22Rv1 (cell line): ENCODE results near the gene PTCD2.

Experiments
- CTCF ChIP-seq: fragments of 450-650 bp; IDR thresholded peaks from 2 replicates; pipeline ENCODE4 v1.5.1; 2017; ENCODE audit warnings: mild to moderate bottlenecking
- ZFX ChIP-seq: fragments of 450-650 bp; IDR thresholded peaks from 2 replicates; pipeline ENCODE4 v1.6.1; 2017; ENCODE audit warnings: antibody characterized with exemption, borderline replicate concordance

GRCh38 chr5:72313141-72313540 lies 7.0 kb upstream of the PTCD2 start:
- TF ChIP-seq CTCF = no peak
- no peak for TF ChIP-seq ZFX
